PC-3 (cell line): ENCODE results near the gene JARID2.

Experiments
- CTCF ChIP-seq: fragments of 300-600 bp; sonication (generic); conservative IDR thresholded peaks from 2 replicates; pipeline ENCODE4 v1.5.1; 2017; ENCODE audit warnings: antibody characterized with exemption, low read depth, mild to moderate bottlenecking, low read length
- EZH2 ChIP-seq: fragments of 300-600 bp; sonication (generic); IDR thresholded peaks from one replicate; pipeline ENCODE4 v1.6.1; 2017; ENCODE audit warnings: antibody characterized with exemption, mild to moderate bottlenecking, low read length; ENCODE audit not compliant: unreplicated experiment

GRCh38 chr6:15493437-15494168 is 247.7 kb downstream of the JARID2 start:
- TF ChIP-seq CTCF (no peak), EZH2 (no peak)
